EL (cell line): ENCODE results near the gene TM7SF2.

Experiments used
- DNase-seq: peaks from one replicate; pipeline ENCODE4 v3.0.0-alpha.2; 2016

Gene TM7SF2

DNA sequence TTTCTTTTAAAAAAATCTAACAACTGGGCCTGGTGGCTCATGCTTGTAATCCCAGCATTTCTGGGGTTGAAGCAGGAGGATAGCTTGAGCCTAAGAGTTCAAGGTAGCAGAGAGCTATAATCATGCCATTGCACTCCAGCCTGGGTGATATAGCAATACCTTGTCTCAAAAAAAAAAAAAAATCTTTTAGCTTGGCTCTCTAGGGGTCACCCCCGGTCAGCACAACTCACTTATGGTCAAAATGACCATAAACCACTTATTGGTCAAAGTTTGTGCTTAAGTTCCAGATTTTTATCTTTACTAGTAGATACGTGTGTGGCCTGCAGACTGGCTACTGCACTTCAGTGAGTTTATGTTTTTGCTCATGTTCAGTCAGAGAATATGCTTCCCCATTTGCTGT is 52.0 kb downstream of the TM7SF2 start:
- no peak for DNase-seq
